K562 (cell line): Measurements from ENCODE around the gene CLCN1. TPM values are rescaled to one million over a fixed set of nuclear protein-coding genes. Genes with fewer than 3 reads are reported as not detected.

ENCODE experiments used
- ATAC-seq: fragments of 200-7000 bp; cut with Tn5 transposase; 3 replicates; pipeline ENCODE4 v1.9.1; 2020; ENCODE audit warnings: moderate library complexity
- BruUV-seq: library from RNA; stranded (reverse); fragments of 400-500 nt; replicated peaks from 2 replicates; lab custom pipeline; 2021; lab: Mats Ljungman, UMichigan
- CTCF ChIA-PET: fragments of 300-600 bp; formaldehyde crosslinking; extraction: SDS; loops from one replicate; lab custom pipeline; 2021; ENCODE audit warnings: low intra/inter-chr PET ratio; lab: Yijun Ruan, JAX
- POLR2A ChIA-PET: fragments of 300-600, 350-650 bp; sonication (Branson Sonifier 250); formaldehyde crosslinking; extraction: SDS; loops from one replicate; lab custom pipeline; 2021; ENCODE audit warnings: antibody characterized with exemption, inconsistent platforms; lab: Yijun Ruan, JAX
- DNase-seq, 4 experiments: peaks; one replicate each; pipeline versions ENCODE4 v3.0.0 to v3.0.0-alpha.2; 2011 to 2018; ENCODE audit warnings: low spot score in 3 of 4, mixed read lengths in 3 of 4; ENCODE audit errors: extremely low read depth in 1 of 4
- FAIRE-seq: peaks from 2 replicates; lab custom pipeline; 2011; peaks lifted over from hg19 to GRCh38; lab: Jason Lieb, UNC
- H2AFZ ChIP-seq: 2 replicates; pipeline ENCODE4 v1.6.0; 2011; ENCODE audit warnings: low read depth, low read length, control low read depth, inconsistent platforms
- H3K27ac ChIP-seq: fragments of 200-600 bp; 3 replicates; pipeline ENCODE4 v1.8.0; 2011; ENCODE audit warnings: low read depth, mild to moderate bottlenecking, control low read depth, inconsistent platforms, low read length, moderate library complexity, mixed read lengths; ENCODE audit errors: extremely low read depth
- H3K27me3 ChIP-seq, 2 experiments: fragments of 300-600 bp in 1 of 2; 2 replicates in 1 of 2; 3 replicates in 1 of 2; pipeline versions ENCODE4 v1.6.0 to v1.8.0; 2011; ENCODE audit warnings: inconsistent platforms in 2 of 2, low read length in 2 of 2, mild to moderate bottlenecking in 1 of 2, mixed read lengths in 1 of 2, moderate library complexity in 1 of 2; ENCODE audit not compliant: control insufficient read depth in 2 of 2, insufficient read depth in 2 of 2
- H3K36me3 ChIP-seq: fragments of 300-600 bp; 3 replicates; pipeline ENCODE4 v1.8.0; 2011; ENCODE audit warnings: mild to moderate bottlenecking, low read length, inconsistent platforms; ENCODE audit not compliant: control insufficient read depth, insufficient read depth
- H3K4me1 ChIP-seq, 2 experiments: fragments of 200-600 bp in 1 of 2; replicated peaks in 1 of 2; 2 replicates in 1 of 2; 3 replicates in 1 of 2; pipeline versions ENCODE4 v1.5.1 to v1.8.0; 2011; ENCODE audit warnings: inconsistent platforms in 2 of 2, low read length in 2 of 2, mild to moderate bottlenecking in 1 of 2, mixed read lengths in 1 of 2, moderate library complexity in 1 of 2; ENCODE audit not compliant: control insufficient read depth in 2 of 2, insufficient read depth in 2 of 2
- H3K4me2 ChIP-seq: 2 replicates; pipeline ENCODE4 v1.6.1; 2011; ENCODE audit warnings: low read length, control low read depth, inconsistent platforms, mixed read lengths; ENCODE audit not compliant: insufficient read depth
- H3K4me3 ChIP-seq: fragments of 200-600 bp; sonication (generic), shearing (Covaris generic); 2 replicates; pipeline ENCODE4 v1.5.1; 2016; ENCODE audit warnings: control low read depth, inconsistent platforms
- H3K79me2 ChIP-seq: fragments of 200-600 bp; 3 replicates; pipeline ENCODE4 v1.8.0; 2011; ENCODE audit warnings: low read length, inconsistent platforms; ENCODE audit not compliant: control insufficient read depth, insufficient read depth
- H3K9ac ChIP-seq, 2 experiments: 2 replicates each; pipeline versions ENCODE4 v1.6.0 to v1.6.1; 2011; ENCODE audit warnings: low read depth in 2 of 2, low read length in 2 of 2, control low read depth in 1 of 2, inconsistent platforms in 1 of 2, mild to moderate bottlenecking in 1 of 2, mixed read lengths in 1 of 2; ENCODE audit not compliant: insufficient read depth in 1 of 2
- H3K9me1 ChIP-seq: one replicate; pipeline ENCODE4 v1.6.0; 2011; ENCODE audit warnings: inconsistent platforms, mild to moderate bottlenecking, low read length, moderate library complexity; ENCODE audit not compliant: control insufficient read depth, insufficient read depth
- H3K9me3 ChIP-seq: replicated peaks from 2 replicates; pipeline ENCODE4 v1.5.1; 2011; ENCODE audit warnings: low read depth, low read length, inconsistent platforms; ENCODE audit not compliant: control insufficient read depth, insufficient read depth
- H4K20me1 ChIP-seq: replicated peaks from 2 replicates; pipeline ENCODE4 v1.6.1; 2011; ENCODE audit warnings: low read length, inconsistent platforms, mixed read lengths; ENCODE audit not compliant: control insufficient read depth, insufficient read depth
- ARNT ChIP-seq, 2 experiments: fragments of 450-650 bp; IDR thresholded peaks; 2 replicates each; pipeline ENCODE4 v1.6.1; 2016; ENCODE audit warnings: mild to moderate bottlenecking in 1 of 2
- NRF1 ChIP-seq, 2 experiments: fragments of 450-650 bp; IDR thresholded peaks in 1 of 2; conservative IDR thresholded peaks in 1 of 2; 2 replicates each; pipeline ENCODE4 v1.6.1; 2014; ENCODE audit warnings: mild to moderate bottlenecking in 2 of 2
- PPARD ChIP-seq: fragments of 250-450 bp; sonication (Bioruptor Pico); IDR thresholded peaks from 2 replicates; pipeline ENCODE4 v1.8.0; 2022; ENCODE audit warnings: inconsistent platforms, mild to moderate bottlenecking, moderate library complexity
- PRMT5 ChIP-seq: sonication (generic); formaldehyde crosslinking; IDR thresholded peaks from 2 replicates; pipeline ENCODE4 v1.5.0; 2020; ENCODE audit warnings: missing genetic modification reagents
- TEAD4 ChIP-seq, 2 experiments: sonication (generic) in 1 of 2; formaldehyde crosslinking in 1 of 2; IDR thresholded peaks; 2 replicates each; pipeline versions ENCODE4 v1.6.1 to v1.8.0; 2012 to 2022; ENCODE audit warnings: borderline replicate concordance in 1 of 2, inconsistent platforms in 1 of 2, low read length in 1 of 2, mild to moderate bottlenecking in 1 of 2, missing genetic modification reagents in 1 of 2
- ZNF146 ChIP-seq: IDR thresholded peaks from one replicate; pipeline ENCODE4 v1.6.1; 2018; ENCODE audit warnings: missing compliant biosample characterization; ENCODE audit not compliant: unreplicated experiment
- WGBS: fragments of 100-300 bp; shearing (Covaris generic); methylation state at CpG from one replicate; pipeline ENCODE4 v1.1.6; 2016; ENCODE audit warnings: low coverage, mixed read lengths; ENCODE audit not compliant: insufficient coverage; ENCODE audit errors: missing lambda C conversion rate; 5-methylcytosine and 5-hydroxymethylcytosine counted together
- in situ Hi-C: fragments of 300-500 bp; cut with MboI; formaldehyde crosslinking; loops from 4 replicates; pipeline ENCODE4 v1.15.0; 2018; ENCODE audit warnings: inconsistent platforms, mixed read lengths
- intact Hi-C: fragments of 100-400 bp; cut with micrococcal nuclease; formaldehyde crosslinking; loops from 2 replicates; pipeline ENCODE4 v1.14.2; 2022
- polyA plus RNA-seq, 8 experiments: library from polyadenylated mRNA; depleted of rRNA in 4 of 8; stranded (reverse) in 5 of 8; unstranded in 3 of 8; fragments of >200 nt; fragmentation: Nextera tagmentation in 2 of 8; fragmentation: Illumina TruSeq in 1 of 8; extraction: Ambion mirVana in 2 of 8; extraction: Trizol in 1 of 8; gene quantifications; 2 replicates each; pipeline versions ENCODE4 v1.2.1 to v1.2.3, GENCODE V29; 2011 to 2014; ENCODE audit warnings: inconsistent platforms in 1 of 8, missing spikeins in 1 of 8
- total RNA-seq, 7 experiments: library from RNA; depleted of rRNA in 6 of 7; stranded (reverse); fragments of >200 nt in 6 of 7; fragmentation: Illumina TruSeq in 2 of 7; extraction: Trizol in 2 of 7; gene quantifications; 2 replicates each; pipeline versions ENCODE4 v1.2.1 to v1.2.3, GENCODE V29; 2011 to 2021; ENCODE audit warnings: low replicate concordance in 1 of 7
- TF ChIP-seq, protein P1 (sequence below): IDR thresholded peaks from 2 replicates; pipeline ENCODE4 v1.6.1; 2011; ENCODE audit warnings: borderline replicate concordance, low read depth, mild to moderate bottlenecking, moderate library complexity, low read length; ENCODE audit not compliant: insufficient read depth, poor library complexity, severe bottlenecking

The CLCN1 gene
- total and polyA plus RNA-seq, 9 of the 15 experiments (the other 6 are each of a cell fraction or from before 2014, with no cell fraction given) = 0.01 to 0.11 (median 0.04) TPM; not detected in 4

DNA sequence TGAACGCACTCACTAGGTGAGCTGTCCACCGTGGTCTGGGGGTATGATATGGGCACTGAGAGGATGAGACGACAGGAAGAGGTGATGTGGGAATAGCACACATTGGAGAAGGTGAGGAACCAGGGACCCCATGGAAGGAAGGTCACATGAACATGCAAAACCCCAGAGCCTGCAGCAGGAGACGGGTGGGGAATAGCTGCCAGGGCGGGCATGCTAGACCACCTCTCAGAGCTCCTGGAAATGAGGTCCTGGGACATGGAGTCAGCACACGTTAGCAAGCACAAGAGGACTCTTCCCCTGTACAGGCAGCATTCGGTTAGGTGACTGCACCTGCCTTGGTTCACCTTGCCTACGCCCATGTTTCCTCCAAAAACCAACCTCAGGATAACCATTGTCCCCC, 38.5 kb downstream of the CLCN1 start:
- in situ Hi-C loops (no loop called here), intact Hi-C loops (no loop called here)
- H3K4me2 ChIP-seq = no peak overlapping the region
- H4K20me1 ChIP-seq = no peaks in the 10 kb centered on the region
- no peaks in the 10 kb centered on the region for H3K79me2 ChIP-seq
- no TSS peak for BruUV-seq
- H3K9ac ChIP-seq = no peak overlapping the region
- 0% methylated on average over 8 of the region's 8 CpGs for WGBS
- ChIA-PET CTCF (no interaction called here), POLR2A (no interaction called here)
- FAIRE-seq = no peak
- H3K36me3 ChIP-seq = no peaks in the 10 kb centered on the region
- H3K4me3 ChIP-seq = no peak overlapping the region
- DNase-seq = no peak
- H2AFZ ChIP-seq = no peak overlapping the region
- ATAC-seq = no peak
- no peak overlapping the region for H3K27ac ChIP-seq
- H3K27me3 ChIP-seq = peaks cover 64 to 85% of the 10 kb centered on the region in 2 experiments
- H3K9me3 ChIP-seq = no peaks in the 10 kb centered on the region
- peaks cover 0 to 3% of the 10 kb centered on the region in 2 experiments; a peak in 1 of 5 replicates for H3K4me1 ChIP-seq
- 0 out of 2 replicates have a peak, but pooled peaks have one; percentile 5 for TF ChIP-seq PRMT5 (CRISPR knock-in tag)
- TF ChIP-seq PPARD (CRISPR knock-in tag) = no peak
- TF ChIP-seq, all 486 proteins: peak for 1
- H3K9me1 ChIP-seq = no peaks in the 10 kb centered on the region

DNA sequence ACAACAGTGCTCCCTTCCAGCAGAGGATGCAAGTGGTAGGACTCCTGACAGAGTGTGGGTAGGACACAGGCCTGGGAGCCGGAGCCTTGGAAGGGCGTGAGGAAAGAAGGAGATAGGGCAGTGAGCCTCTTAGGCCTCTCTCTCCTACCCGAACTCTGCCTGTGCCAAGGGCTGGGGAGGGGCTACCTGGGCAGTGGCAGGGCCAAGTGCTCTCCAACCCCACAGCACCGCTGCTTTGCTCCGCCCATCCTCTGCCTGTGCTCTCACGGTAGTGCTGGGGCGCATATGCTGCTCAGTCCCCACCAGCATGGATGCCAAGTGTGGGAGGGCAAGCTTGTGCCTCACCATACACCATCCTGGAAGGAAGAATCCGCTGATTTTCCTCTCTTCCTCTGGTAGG, 39.1 kb downstream of the CLCN1 start:
- 5% methylated on average over 8 of the region's 8 CpGs for WGBS
- Histone ChIP-seq H3K4me2 (no peak overlapping the region), H3K79me2 (no peaks in the 10 kb centered on the region), H3K4me1 (peaks cover 0 to 3% of the 10 kb centered on the region in 2 experiments; a peak in 1 of 5 replicates), H3K27me3 (peaks cover 65 to 85% of the 10 kb centered on the region in 2 experiments), H3K36me3 (no peaks in the 10 kb centered on the region), H4K20me1 (peaks cover 4% of the 10 kb centered on the region; the same call in 1 of the 2 replicates), H3K9me1 (peaks cover 3% of the 10 kb centered on the region), H3K4me3 (no peak overlapping the region), H3K9ac (peak overlapping the region in 1 of 2 experiments; percentile 21; a peak in 1 of 4 replicates), H3K9me3 (no peaks in the 10 kb centered on the region), H2AFZ (no peak overlapping the region)
- ATAC-seq = no peak; the same call in 2 of the 3 replicates
- ChIA-PET POLR2A (no interaction called here), CTCF (no interaction called here)
- no TSS peak for BruUV-seq
- in situ Hi-C loops = no loop called here
- intact Hi-C loops = no loop called here
- no peak for TF ChIP-seq NRF1 (conservative IDR thresholded peaks at IDR 0.05 in 1 of 2, IDR thresholded peaks at IDR 0.05 in 1 of 2)
- TF ChIP-seq, protein P1, sequence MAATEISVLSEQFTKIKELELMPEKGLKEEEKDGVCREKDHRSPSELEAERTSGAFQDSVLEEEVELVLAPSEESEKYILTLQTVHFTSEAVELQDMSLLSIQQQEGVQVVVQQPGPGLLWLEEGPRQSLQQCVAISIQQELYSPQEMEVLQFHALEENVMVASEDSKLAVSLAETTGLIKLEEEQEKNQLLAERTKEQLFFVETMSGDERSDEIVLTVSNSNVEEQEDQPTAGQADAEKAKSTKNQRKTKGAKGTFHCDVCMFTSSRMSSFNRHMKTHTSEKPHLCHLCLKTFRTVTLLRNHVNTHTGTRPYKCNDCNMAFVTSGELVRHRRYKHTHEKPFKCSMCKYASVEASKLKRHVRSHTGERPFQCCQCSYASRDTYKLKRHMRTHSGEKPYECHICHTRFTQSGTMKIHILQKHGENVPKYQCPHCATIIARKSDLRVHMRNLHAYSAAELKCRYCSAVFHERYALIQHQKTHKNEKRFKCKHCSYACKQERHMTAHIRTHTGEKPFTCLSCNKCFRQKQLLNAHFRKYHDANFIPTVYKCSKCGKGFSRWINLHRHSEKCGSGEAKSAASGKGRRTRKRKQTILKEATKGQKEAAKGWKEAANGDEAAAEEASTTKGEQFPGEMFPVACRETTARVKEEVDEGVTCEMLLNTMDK = no peak
- TF ChIP-seq TEAD4 (IDR thresholded peaks at IDR 0.05; ENCODE audit: low read length) = no peak
- TF ChIP-seq TEAD4 (CRISPR knock-in tag; IDR thresholded peaks at IDR 0.05; ENCODE audit: borderline replicate concordance) = peak; percentile 25; the same call in 1 of the 2 replicates
- no peak for TF ChIP-seq ZNF146 (CRISPR knock-in tag)
- TF ChIP-seq ARNT (IDR thresholded peaks at IDR 0.05) = no peak
- TF ChIP-seq, all 486 proteins: peak for 1
- H3K27ac ChIP-seq = no peak overlapping the region
- no peak for FAIRE-seq
- DNase-seq = no peak
